ENCODE measurements around the gene RERE. TPM values are rescaled to one million over a fixed set of nuclear protein-coding genes. Genes with fewer than 3 reads are reported as not detected.

The RERE gene
- total and polyA plus RNA-seq, 11 donors = 53.5 to 236 (median 121) TPM

DNA sequence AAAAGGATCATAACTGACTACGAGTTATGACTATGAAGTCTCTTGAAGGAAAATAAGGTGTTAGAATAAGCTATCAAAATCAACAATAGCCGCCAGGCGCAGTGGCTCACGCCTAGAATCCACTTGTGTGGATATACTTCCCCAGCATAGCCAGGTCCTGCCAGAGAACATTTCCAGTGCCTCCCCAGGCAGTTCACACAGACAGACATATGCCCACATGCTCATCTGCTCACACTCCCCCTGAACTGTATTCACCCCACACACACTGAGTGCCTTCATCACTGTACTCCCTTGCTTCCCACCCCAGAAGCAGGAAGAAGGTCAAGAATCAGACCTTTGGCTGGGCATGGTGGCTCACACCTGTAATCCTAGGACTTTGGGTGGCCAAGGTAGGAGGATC lies 6.5 kb downstream of the RERE start:
- no peak overlapping the region for H3K4me3 ChIP-seq
- intact Hi-C loops (cut with DNase I) = loop anchor here in 1 of 10 donors (5.0 kb wide), 1 partner anchor 36 kb away; no protein-coding TSS in a partner anchor
- H3K4me1 ChIP-seq = peaks cover 0 to 34% (median 21%) of the 10 kb centered on the region in 12 donors
- 93 to 97% (median 96%) methylated on average over 4 of the region's 4 CpGs for WGBS, 4 donors
- H3K27ac ChIP-seq = peak overlapping the region in 1 of 12 donors; percentile 96
- no peaks in the 10 kb centered on the region for H3K9me3 ChIP-seq
- H3K36me3 ChIP-seq = no peaks in the 10 kb centered on the region
- no peaks in the 10 kb centered on the region for H3K27me3 ChIP-seq
- no peak for TF ChIP-seq POLR2A (IDR thresholded peaks at IDR 0.05)
- TF ChIP-seq, protein P1, sequence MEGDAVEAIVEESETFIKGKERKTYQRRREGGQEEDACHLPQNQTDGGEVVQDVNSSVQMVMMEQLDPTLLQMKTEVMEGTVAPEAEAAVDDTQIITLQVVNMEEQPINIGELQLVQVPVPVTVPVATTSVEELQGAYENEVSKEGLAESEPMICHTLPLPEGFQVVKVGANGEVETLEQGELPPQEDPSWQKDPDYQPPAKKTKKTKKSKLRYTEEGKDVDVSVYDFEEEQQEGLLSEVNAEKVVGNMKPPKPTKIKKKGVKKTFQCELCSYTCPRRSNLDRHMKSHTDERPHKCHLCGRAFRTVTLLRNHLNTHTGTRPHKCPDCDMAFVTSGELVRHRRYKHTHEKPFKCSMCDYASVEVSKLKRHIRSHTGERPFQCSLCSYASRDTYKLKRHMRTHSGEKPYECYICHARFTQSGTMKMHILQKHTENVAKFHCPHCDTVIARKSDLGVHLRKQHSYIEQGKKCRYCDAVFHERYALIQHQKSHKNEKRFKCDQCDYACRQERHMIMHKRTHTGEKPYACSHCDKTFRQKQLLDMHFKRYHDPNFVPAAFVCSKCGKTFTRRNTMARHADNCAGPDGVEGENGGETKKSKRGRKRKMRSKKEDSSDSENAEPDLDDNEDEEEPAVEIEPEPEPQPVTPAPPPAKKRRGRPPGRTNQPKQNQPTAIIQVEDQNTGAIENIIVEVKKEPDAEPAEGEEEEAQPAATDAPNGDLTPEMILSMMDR (IDR thresholded peaks at IDR 0.05) = no peak
- ATAC-seq = no peak
- no peak for DNase-seq

DNA sequence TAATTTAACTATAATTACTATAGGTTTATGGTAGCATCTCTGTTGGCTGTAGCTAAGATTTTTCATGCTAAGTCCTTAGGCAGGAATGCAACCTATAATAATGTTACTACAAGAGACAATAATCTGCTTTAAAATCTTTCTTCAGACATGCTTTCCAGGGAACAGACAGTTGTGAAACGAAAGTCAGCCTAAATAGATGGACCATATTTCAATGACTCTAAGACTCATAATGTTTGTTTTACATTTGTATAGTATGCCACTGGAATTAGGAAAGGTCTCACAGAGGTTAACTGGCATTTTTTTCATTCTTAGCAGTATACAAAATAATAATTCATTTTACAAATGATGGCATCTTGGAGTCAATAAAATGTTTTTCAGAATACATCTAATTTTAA lies 8.1 kb downstream of the RERE start:
- Histone ChIP-seq H3K27me3 (no peaks in the 10 kb centered on the region), H3K4me1 (peaks cover 0 to 19% (median 10%) of the 10 kb centered on the region in 12 donors), H3K27ac (no peak overlapping the region), H3K36me3 (no peaks in the 10 kb centered on the region), H3K9me3 (no peaks in the 10 kb centered on the region), H3K4me3 (no peak overlapping the region)
- no peak for DNase-seq
- WGBS, 4 donors = 84 to 93% (median 88%) methylated on average over 1 of the region's 1 CpG
- TF ChIP-seq POLR2A (IDR thresholded peaks at IDR 0.05) = no peak
- TF ChIP-seq, protein P1 (IDR thresholded peaks at IDR 0.05) = no peak
- intact Hi-C loops (cut with DNase I) = loop anchor here in 1 of 10 donors (10.0 kb wide), 1 partner anchor 45 kb away; no protein-coding TSS in a partner anchor
- no peak for ATAC-seq

DNA sequence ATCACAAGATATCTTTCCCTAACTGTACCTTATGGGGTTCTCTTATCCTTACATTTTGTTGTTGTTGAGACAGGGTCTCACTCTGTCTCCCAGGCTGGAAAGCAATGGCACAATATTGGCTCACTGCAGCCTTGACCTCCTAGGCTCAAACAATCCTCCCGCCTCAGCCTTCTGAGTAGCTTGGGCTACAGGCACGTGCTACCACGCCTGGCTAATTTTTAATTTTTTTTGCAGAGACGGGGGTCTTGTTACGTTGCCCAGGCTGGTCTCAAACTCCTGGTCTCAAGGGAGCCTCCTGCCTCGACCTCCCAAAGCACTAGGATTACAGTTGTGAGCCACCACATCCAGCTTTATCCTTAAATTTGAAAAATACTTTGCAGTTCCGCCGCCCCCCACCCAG lies 10.4 kb downstream of the RERE start:
- Histone ChIP-seq H3K4me1 (peaks cover 0 to 10% (median 0%) of the 10 kb centered on the region in 12 donors), H3K27me3 (no peaks in the 10 kb centered on the region), H3K36me3 (no peaks in the 10 kb centered on the region), H3K27ac (no peak overlapping the region), H3K9me3 (no peaks in the 10 kb centered on the region), H3K4me3 (no peak overlapping the region)
- ATAC-seq (no peak), DNase-seq (no peak)
- no peak for TF ChIP-seq POLR2A (IDR thresholded peaks at IDR 0.05)
- TF ChIP-seq, protein P1 (IDR thresholded peaks at IDR 0.05) = no peak
- intact Hi-C loops (cut with DNase I) = loop anchor here in 1 of 10 donors (10.0 kb wide), 1 partner anchor 48 kb away; no protein-coding TSS in a partner anchor
- 82 to 93% (median 90%) methylated on average over 8 of the region's 8 CpGs for WGBS, 4 donors

DNA sequence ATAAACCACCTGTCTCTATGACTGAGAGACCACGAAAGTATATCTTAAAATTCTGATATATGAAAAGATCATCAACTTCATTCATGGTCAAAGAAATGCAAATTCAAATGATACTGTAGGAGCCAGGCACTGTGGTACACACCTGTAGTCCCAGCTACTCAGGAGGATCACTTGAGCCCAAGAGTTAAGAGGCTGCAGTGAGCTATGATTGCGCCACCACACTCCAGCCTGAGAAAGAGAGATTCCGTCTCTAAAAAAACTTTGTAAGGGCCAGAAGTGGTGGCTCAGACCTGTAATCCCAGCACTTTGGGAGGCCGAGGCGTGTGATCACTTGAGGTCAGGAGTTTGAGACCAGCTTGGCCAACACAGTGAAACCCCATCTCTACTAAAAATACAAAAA lies 17.0 kb downstream of the RERE start:
- Histone ChIP-seq H3K27ac (no peak overlapping the region), H3K4me3 (no peak overlapping the region), H3K27me3 (no peaks in the 10 kb centered on the region), H3K4me1 (peaks cover 0 to 4% (median 0%) of the 10 kb centered on the region in 12 donors), H3K36me3 (no peaks in the 10 kb centered on the region), H3K9me3 (no peaks in the 10 kb centered on the region)
- no peak for ATAC-seq
- no peak for DNase-seq
- TF ChIP-seq, protein P1 (IDR thresholded peaks at IDR 0.05) = no peak
- no peak for TF ChIP-seq POLR2A (IDR thresholded peaks at IDR 0.05)
- WGBS, 4 donors = 88 to 97% (median 96%) methylated on average over 5 of the region's 5 CpGs
- intact Hi-C loops (cut with DNase I) = loop anchor here in 1 of 10 donors (10.0 kb wide), 1 partner anchor 54 kb away; no protein-coding TSS in a partner anchor

Data from heart left ventricle (tissue), 16 donors.